Gastroesophageal sphincter (tissue), 3 donors: Measurements from ENCODE around the gene ZNF367.

Source experiments
- POLR2A ChIP-seq, 2 donors: fragments of 450-650 bp; IDR thresholded peaks; one replicate each; pipeline ENCODE4 v1.6.1; 2017; ENCODE audit warnings: antibody characterized with exemption in 2 of 2, mild to moderate bottlenecking in 2 of 2, moderate library complexity in 1 of 2
- TF ChIP-seq, protein P1 (sequence below), 4 experiments: fragments of 200-600 bp in 2 of 4; fragments of 450-650 bp in 2 of 4; sonication (generic) in 1 of 4; IDR thresholded peaks; one replicate each; pipeline ENCODE4 v1.5.1; 2017 to 2019; ENCODE audit warnings: antibody characterized with exemption in 4 of 4, mild to moderate bottlenecking in 2 of 4, moderate library complexity in 2 of 4

DNA sequence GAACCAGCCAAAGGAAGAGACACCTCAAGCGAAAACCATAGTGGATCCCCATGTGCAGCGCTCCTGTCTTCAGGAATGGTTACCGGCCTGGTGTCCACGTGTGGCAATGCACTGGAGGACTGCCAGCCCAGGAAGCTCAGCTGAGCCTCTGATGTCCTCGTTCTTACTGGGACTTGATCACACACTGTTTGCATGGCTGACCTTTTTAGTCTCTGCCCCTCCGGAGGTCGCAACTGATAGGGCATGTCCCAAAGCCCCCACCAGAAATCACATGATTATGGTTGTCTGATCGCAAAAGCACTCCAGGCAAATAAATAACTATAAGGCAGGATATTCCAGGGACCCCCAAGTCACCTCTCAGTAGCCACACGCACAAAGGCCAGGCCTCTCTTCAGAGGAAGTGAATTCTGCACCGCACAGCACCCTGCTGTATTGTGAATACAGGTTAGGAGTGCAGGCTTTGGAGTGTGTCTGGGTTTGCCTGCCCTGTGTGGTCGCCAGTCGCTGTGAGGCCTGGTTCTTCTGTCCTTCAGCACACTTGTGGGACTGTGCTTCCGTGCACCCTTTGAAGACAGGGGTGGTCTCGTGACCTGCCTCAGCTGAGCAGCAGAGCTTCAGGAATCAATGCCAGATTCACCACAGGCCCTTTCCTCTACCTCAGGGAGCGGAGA is 18.4 kb upstream of the ZNF367 start:
- TF ChIP-seq POLR2A (IDR thresholded peaks at IDR 0.05), result no peak
- TF ChIP-seq, protein P1, sequence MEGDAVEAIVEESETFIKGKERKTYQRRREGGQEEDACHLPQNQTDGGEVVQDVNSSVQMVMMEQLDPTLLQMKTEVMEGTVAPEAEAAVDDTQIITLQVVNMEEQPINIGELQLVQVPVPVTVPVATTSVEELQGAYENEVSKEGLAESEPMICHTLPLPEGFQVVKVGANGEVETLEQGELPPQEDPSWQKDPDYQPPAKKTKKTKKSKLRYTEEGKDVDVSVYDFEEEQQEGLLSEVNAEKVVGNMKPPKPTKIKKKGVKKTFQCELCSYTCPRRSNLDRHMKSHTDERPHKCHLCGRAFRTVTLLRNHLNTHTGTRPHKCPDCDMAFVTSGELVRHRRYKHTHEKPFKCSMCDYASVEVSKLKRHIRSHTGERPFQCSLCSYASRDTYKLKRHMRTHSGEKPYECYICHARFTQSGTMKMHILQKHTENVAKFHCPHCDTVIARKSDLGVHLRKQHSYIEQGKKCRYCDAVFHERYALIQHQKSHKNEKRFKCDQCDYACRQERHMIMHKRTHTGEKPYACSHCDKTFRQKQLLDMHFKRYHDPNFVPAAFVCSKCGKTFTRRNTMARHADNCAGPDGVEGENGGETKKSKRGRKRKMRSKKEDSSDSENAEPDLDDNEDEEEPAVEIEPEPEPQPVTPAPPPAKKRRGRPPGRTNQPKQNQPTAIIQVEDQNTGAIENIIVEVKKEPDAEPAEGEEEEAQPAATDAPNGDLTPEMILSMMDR (IDR thresholded peaks at IDR 0.05), result no peak
